ENCODE measurements around the gene CRKL.

- no peak for TF ChIP-seq JUN (IDR thresholded peaks at IDR 0.05)
- no peak for TF ChIP-seq KDM1A (IDR thresholded peaks at IDR 0.05; ENCODE audit: low read depth)
- no peak for TF ChIP-seq NR3C1 (IDR thresholded peaks at IDR 0.05)
- no peak for TF ChIP-seq CTCF (IDR thresholded peaks at IDR 0.05)
- no peak for TF ChIP-seq REST (IDR thresholded peaks at IDR 0.05)
- TF ChIP-seq SMC3 (IDR thresholded peaks at IDR 0.05) = no peak
- no peak for TF ChIP-seq SREBF2 (IDR thresholded peaks at IDR 0.05)
- TF ChIP-seq CEBPB (IDR thresholded peaks at IDR 0.05) = no peak
- no peak for TF ChIP-seq EP300 (IDR thresholded peaks at IDR 0.05)
Measured at GRCh38 chr22:20973634-20974286, 56.6 kb downstream of the CRKL start.

All from A549 (cell line).